Breast epithelium (tissue), 4 donors: ENCODE data around the gene CPLANE2. TPM values are rescaled to one million over a fixed set of nuclear protein-coding genes. Genes with fewer than 3 reads are reported as not detected.
"Not testable (repeated sequence)": the region's sequence is repeated elsewhere in the genome, so short reads cannot be mapped to it uniquely, and the experiment has no call there.

Experiments
- DNase-seq, 2 donors: peaks; one replicate each; pipeline ENCODE4 v3.0.0-alpha.2; 2019; ENCODE audit warnings: low spot score in 2 of 2
- H3K27ac ChIP-seq, 2 donors: fragments of 200-600 bp; sonication (generic) in 1 of 2; one replicate each; pipeline ENCODE4 v1.5.1; 2016 to 2019; ENCODE audit warnings: mild to moderate bottlenecking in 1 of 2
- H3K27me3 ChIP-seq, 2 donors: fragments of 200-600 bp; sonication (generic) in 1 of 2; one replicate each; pipeline versions ENCODE4 v1.5.1 to v1.6.0; 2017 to 2019; ENCODE audit warnings: control low read depth in 1 of 2, mild to moderate bottlenecking in 1 of 2
- H3K36me3 ChIP-seq: fragments of 200-600 bp; one replicate; pipeline ENCODE4 v1.5.1; 2019
- H3K4me1 ChIP-seq, 2 donors: fragments of 200-600 bp; sonication (generic); one replicate each; pipeline ENCODE4 v1.5.1; 2016 to 2019; ENCODE audit warnings: control low read depth in 1 of 2
- H3K4me3 ChIP-seq, 3 donors: fragments of 200-600 bp; sonication (generic); 1 replicate in 2 of 3; 2 replicates in 1 of 3; pipeline ENCODE4 v1.5.1; 2016 to 2019; ENCODE audit warnings: mild to moderate bottlenecking in 3 of 3, moderate library complexity in 2 of 3
- H3K9me3 ChIP-seq, 2 donors: fragments of 200-600 bp; sonication (generic) in 1 of 2; one replicate each; pipeline ENCODE4 v1.5.1; 2016 to 2019; ENCODE audit warnings: control low read depth in 1 of 2
- POLR2A ChIP-seq: fragments of 450-650 bp; IDR thresholded peaks from one replicate; pipeline ENCODE4 v1.6.1; 2016; ENCODE audit warnings: antibody characterized with exemption, mild to moderate bottlenecking, moderate library complexity
- POLR2AphosphoS5 ChIP-seq, 3 donors: sonication (generic); formaldehyde crosslinking; IDR thresholded peaks; one replicate each; pipeline ENCODE4 v1.6.1; 2017; ENCODE audit warnings: antibody characterized with exemption in 3 of 3
- intact Hi-C: fragments of 100-400 bp; cut with DNase I; formaldehyde crosslinking; loops from one replicate; pipeline ENCODE4 v1.15.1; 2023; ENCODE audit warnings: low total_unique reads
- total RNA-seq, 3 donors: library from RNA; depleted of rRNA; stranded (reverse); fragments of >200 nt; gene quantifications; one replicate each; pipeline ENCODE4 v1.1.0, GENCODE V29; 2016
- TF ChIP-seq, protein P1 (sequence below), 3 donors: fragments of 450-650 bp; IDR thresholded peaks; one replicate each; pipeline ENCODE4 v1.5.1; 2016 to 2017; ENCODE audit warnings: antibody characterized with exemption in 3 of 3, mild to moderate bottlenecking in 3 of 3, moderate library complexity in 3 of 3

CPLANE2 gene
- total RNA-seq, 3 donors from 2014 or later, result 4.3 to 9.5 (median 8.2) TPM

DNA sequence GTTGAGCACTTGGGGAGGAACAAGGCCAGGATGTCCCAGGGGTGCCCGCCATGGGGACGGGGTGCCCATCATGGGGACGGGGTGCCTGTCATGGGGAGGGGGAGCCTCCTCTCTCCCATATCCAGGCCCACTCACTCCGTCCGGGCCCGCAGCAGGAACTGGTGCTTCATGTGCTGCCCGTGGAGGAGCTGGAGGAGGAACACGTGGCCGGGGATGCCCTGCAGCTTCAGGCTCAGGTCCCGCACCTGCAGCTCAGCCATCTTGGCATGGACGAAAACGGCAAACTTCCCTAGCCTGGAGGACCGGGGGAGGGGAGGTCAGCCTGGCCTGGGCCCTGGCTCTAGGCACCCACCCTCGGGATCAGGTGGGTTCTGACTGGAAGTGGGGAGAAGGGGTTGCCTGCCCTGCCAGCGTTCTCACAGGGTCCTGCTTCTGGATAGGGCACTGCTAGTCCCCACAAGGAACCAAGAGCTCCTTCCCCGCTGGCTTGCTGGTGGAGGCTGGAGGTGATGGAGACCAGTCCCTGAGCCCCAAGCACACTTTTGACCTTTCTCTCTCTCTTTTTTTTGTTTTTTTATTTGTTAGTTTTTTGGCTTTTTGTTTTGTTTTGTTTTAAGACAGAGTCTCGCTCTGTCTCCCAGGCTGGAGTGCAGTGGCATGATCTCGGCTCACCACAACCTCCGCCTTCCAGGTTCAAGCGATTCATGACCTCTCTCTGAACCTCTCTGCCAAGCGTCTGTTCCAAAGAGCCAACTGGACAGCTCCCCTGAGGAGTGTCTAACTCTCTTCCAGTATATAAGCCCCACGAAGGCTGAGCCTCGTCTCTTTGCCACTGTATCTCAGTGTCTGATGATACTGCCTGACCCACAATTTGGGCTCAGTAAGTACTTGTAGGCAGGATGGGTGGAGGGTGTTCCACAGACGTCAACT is 34.4 kb downstream of the CPLANE2 start:
- Histone ChIP-seq H3K4me3 (no peak overlapping the region), H3K36me3 (no peaks in the 10 kb centered on the region), H3K27ac (no peak overlapping the region), H3K27me3 (no peaks in the 10 kb centered on the region), H3K9me3 (no peaks in the 10 kb centered on the region), H3K4me1 (no peaks in the 10 kb centered on the region)
- DNase-seq, result no peak
- intact Hi-C loops, result loop anchor here (10.0 kb wide), 1 partner anchor 668 kb away; no protein-coding TSS in a partner anchor
- TF ChIP-seq POLR2AphosphoS5 (IDR thresholded peaks at IDR 0.05) (no peak), POLR2A (no peak)
- TF ChIP-seq, protein P1, sequence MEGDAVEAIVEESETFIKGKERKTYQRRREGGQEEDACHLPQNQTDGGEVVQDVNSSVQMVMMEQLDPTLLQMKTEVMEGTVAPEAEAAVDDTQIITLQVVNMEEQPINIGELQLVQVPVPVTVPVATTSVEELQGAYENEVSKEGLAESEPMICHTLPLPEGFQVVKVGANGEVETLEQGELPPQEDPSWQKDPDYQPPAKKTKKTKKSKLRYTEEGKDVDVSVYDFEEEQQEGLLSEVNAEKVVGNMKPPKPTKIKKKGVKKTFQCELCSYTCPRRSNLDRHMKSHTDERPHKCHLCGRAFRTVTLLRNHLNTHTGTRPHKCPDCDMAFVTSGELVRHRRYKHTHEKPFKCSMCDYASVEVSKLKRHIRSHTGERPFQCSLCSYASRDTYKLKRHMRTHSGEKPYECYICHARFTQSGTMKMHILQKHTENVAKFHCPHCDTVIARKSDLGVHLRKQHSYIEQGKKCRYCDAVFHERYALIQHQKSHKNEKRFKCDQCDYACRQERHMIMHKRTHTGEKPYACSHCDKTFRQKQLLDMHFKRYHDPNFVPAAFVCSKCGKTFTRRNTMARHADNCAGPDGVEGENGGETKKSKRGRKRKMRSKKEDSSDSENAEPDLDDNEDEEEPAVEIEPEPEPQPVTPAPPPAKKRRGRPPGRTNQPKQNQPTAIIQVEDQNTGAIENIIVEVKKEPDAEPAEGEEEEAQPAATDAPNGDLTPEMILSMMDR (IDR thresholded peaks at IDR 0.05), result no peak

DNA sequence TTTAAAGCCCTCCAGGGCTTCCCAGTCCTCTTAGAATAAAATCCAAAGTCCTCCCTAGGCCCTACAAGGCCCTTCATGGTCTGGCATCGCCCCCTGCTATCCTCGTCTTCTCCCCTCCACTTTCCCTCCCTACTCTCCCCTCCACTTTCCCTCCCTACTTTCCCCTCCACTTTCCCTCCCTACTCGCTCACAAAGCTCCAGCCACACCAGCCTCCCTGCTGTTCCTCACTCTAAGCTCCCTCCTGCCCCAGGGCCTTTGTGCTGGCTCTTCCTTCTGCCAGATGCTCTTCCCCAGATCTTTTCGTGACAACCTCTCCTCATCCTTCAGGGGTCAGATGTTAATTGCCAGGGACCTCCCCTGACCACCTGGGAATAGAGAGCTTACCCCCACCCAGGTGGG is 37.3 kb downstream of the CPLANE2 start:
- no peaks in the 10 kb centered on the region for H3K9me3 ChIP-seq
- H3K36me3 ChIP-seq, result no peaks in the 10 kb centered on the region
- no peak overlapping the region for H3K4me3 ChIP-seq
- H3K27me3 ChIP-seq, result no peaks in the 10 kb centered on the region
- no peak overlapping the region for H3K27ac ChIP-seq
- no peaks in the 10 kb centered on the region for H3K4me1 ChIP-seq
- intact Hi-C loops, result loop anchor here (10.0 kb wide), 1 partner anchor 665 kb away; no protein-coding TSS in a partner anchor
- DNase-seq, result no peak
- TF ChIP-seq, protein P1 (IDR thresholded peaks at IDR 0.05), result no peak
- TF ChIP-seq POLR2A (no peak), POLR2AphosphoS5 (IDR thresholded peaks at IDR 0.05) (no peak)

DNA sequence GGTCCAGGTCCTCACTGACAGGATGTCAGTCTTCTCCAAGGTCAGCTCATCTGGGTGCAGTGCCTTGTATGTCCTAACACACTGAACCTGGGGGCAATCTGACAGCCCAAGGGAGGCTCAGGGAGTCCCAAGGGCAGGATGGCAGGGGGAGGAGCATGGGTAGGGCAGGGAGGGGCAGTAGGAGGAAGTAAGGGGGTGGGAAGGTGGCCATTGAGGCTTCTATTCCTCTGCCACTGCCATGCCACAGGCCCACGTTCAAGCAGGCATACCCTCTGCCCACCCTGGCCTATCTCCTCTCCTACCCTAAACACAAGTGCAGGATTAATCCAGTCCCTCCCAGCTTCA is 37.9 kb downstream of the CPLANE2 start:
- H3K4me1 ChIP-seq, result no peaks in the 10 kb centered on the region
- TF ChIP-seq POLR2A (no peak), POLR2AphosphoS5 (IDR thresholded peaks at IDR 0.05) (no peak)
- TF ChIP-seq, protein P1 (IDR thresholded peaks at IDR 0.05), result no peak
- no peak overlapping the region for H3K27ac ChIP-seq
- H3K4me3 ChIP-seq, result no peak overlapping the region
- no peaks in the 10 kb centered on the region for H3K9me3 ChIP-seq
- DNase-seq, result no peak
- H3K36me3 ChIP-seq, result no peaks in the 10 kb centered on the region
- no peaks in the 10 kb centered on the region for H3K27me3 ChIP-seq
- intact Hi-C loops, result no loop called here

DNA sequence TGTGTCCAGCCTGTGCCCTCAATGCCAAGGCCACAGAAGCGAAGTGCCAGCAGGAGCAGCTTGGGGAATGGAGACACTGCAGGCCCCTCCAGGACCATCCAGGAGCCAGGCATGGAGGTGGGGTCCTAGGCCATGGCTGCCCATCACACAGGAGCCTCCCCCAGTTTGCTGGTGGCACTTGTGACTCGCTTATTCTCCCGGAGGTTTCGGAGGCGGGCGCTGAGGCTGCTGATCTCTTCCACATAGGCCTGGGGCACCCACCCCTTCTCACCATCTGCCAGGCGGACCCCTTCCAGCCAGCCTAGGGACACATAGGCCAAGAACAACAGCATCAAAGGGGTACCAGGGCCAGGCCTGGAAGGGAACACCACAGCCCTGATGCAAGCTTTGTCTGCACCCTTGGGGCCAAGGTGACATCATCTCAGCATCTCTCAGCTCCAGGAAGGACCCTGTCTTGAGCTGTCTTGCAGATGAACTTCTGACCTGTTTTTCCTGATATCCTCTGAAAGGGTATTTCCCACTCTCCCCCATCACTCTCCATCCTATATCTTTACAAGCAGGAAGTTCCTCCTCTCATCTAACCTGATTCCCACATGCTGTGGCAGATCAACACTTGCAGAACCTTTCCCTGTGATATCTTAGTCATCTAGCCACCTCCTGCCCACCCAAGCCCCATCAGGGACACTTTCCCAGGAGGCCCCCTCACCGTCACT is 38.4 kb downstream of the CPLANE2 start:
- Histone ChIP-seq H3K27ac (no peak overlapping the region), H3K9me3 (no peaks in the 10 kb centered on the region), H3K4me3 (no peak overlapping the region), H3K36me3 (no peaks in the 10 kb centered on the region), H3K27me3 (no peaks in the 10 kb centered on the region), H3K4me1 (no peaks in the 10 kb centered on the region)
- DNase-seq, result no peak
- intact Hi-C loops, result no loop called here
- TF ChIP-seq, protein P1 (IDR thresholded peaks at IDR 0.05), result no peak
- TF ChIP-seq POLR2A (no peak), POLR2AphosphoS5 (IDR thresholded peaks at IDR 0.05) (no peak)

DNA sequence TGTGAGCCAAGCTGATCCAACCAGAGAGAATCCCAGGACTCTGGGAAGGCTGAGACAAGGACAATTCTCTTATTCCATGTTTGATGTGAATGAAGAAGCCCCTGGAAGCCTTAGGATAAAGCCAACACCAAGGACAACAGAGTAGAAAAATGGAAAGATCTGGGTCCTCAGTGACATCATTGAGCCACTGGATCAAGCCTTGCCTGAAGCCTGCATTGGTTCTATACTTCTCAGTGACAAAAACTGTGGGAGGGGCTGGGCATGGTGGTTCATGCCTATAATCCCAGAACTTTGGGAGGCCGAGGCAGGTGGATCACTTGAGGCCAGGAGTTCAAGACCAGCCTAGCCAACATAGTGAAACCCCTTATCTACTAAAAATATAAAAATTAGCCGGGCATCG is 40.1 kb downstream of the CPLANE2 start:
- Histone ChIP-seq H3K27ac (no peak overlapping the region), H3K27me3 (no peaks in the 10 kb centered on the region), H3K4me1 (no peaks in the 10 kb centered on the region), H3K9me3 (no peaks in the 10 kb centered on the region), H3K36me3 (no peaks in the 10 kb centered on the region), H3K4me3 (no peak overlapping the region)
- intact Hi-C loops, result no loop called here
- no peak for TF ChIP-seq POLR2A
- no peak for DNase-seq

DNA sequence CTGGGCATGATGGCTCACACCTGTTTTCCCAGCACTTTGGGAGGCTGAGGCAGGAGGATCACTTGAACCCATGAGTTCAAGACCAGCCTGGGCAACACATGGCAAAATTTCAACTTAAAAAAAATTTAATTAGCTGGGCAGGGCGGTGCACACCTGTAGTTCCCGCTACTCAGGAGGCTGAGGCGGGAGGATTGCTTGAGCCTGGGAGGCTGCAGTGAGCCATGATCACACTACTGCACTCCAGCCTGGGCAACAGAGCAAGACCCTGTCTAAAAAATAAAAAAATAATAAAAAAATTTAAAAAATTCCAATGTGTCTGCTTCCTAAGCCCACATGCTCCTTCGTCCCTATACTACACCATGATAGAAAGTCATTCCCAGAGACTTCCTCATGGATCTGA is 40.8 kb downstream of the CPLANE2 start:
- intact Hi-C loops, result not testable (repeated sequence)

More for the DNA sequence above, 40.8 kb downstream of the CPLANE2 start:
- H3K9me3 ChIP-seq, H3K4me3 ChIP-seq, H3K27me3 ChIP-seq, DNase-seq, H3K27ac ChIP-seq, H3K36me3 ChIP-seq, H3K4me1 ChIP-seq: not testable (repeated sequence)
